K562 (cell line): ENCODE data around the gene TMEM45B. TPM values are rescaled to one million over a fixed set of nuclear protein-coding genes. Genes with fewer than 3 reads are reported as not detected.

Experiments
- ATAC-seq: fragments of 200-7000 bp; cut with Tn5 transposase; 3 replicates; pipeline ENCODE4 v1.9.1; 2020; ENCODE audit warnings: moderate library complexity
- BruUV-seq: library from RNA; stranded (reverse); fragments of 400-500 nt; replicated peaks from 2 replicates; lab custom pipeline; 2021; lab: Mats Ljungman, UMichigan
- CTCF ChIA-PET: fragments of 300-600 bp; formaldehyde crosslinking; extraction: SDS; loops from one replicate; lab custom pipeline; 2021; ENCODE audit warnings: low intra/inter-chr PET ratio; lab: Yijun Ruan, JAX
- POLR2A ChIA-PET: fragments of 300-600, 350-650 bp; sonication (Branson Sonifier 250); formaldehyde crosslinking; extraction: SDS; loops from one replicate; lab custom pipeline; 2021; ENCODE audit warnings: antibody characterized with exemption, inconsistent platforms; lab: Yijun Ruan, JAX
- DNase-seq, 4 experiments: peaks; one replicate each; pipeline versions ENCODE4 v3.0.0 to v3.0.0-alpha.2; 2011 to 2018; ENCODE audit warnings: low spot score in 3 of 4, mixed read lengths in 3 of 4; ENCODE audit errors: extremely low read depth in 1 of 4
- FAIRE-seq: peaks from 2 replicates; lab custom pipeline; 2011; peaks lifted over from hg19 to GRCh38; lab: Jason Lieb, UNC
- H2AFZ ChIP-seq: 2 replicates; pipeline ENCODE4 v1.6.0; 2011; ENCODE audit warnings: low read depth, low read length, control low read depth, inconsistent platforms
- H3K27ac ChIP-seq: fragments of 200-600 bp; 3 replicates; pipeline ENCODE4 v1.8.0; 2011; ENCODE audit warnings: low read depth, mild to moderate bottlenecking, control low read depth, inconsistent platforms, low read length, moderate library complexity, mixed read lengths; ENCODE audit errors: extremely low read depth
- H3K27me3 ChIP-seq, 2 experiments: fragments of 300-600 bp in 1 of 2; 2 replicates in 1 of 2; 3 replicates in 1 of 2; pipeline versions ENCODE4 v1.6.0 to v1.8.0; 2011; ENCODE audit warnings: inconsistent platforms in 2 of 2, low read length in 2 of 2, mild to moderate bottlenecking in 1 of 2, mixed read lengths in 1 of 2, moderate library complexity in 1 of 2; ENCODE audit not compliant: control insufficient read depth in 2 of 2, insufficient read depth in 2 of 2
- H3K36me3 ChIP-seq: fragments of 300-600 bp; 3 replicates; pipeline ENCODE4 v1.8.0; 2011; ENCODE audit warnings: mild to moderate bottlenecking, low read length, inconsistent platforms; ENCODE audit not compliant: control insufficient read depth, insufficient read depth
- H3K4me1 ChIP-seq, 2 experiments: fragments of 200-600 bp in 1 of 2; replicated peaks in 1 of 2; 2 replicates in 1 of 2; 3 replicates in 1 of 2; pipeline versions ENCODE4 v1.5.1 to v1.8.0; 2011; ENCODE audit warnings: inconsistent platforms in 2 of 2, low read length in 2 of 2, mild to moderate bottlenecking in 1 of 2, mixed read lengths in 1 of 2, moderate library complexity in 1 of 2; ENCODE audit not compliant: control insufficient read depth in 2 of 2, insufficient read depth in 2 of 2
- H3K4me2 ChIP-seq: 2 replicates; pipeline ENCODE4 v1.6.1; 2011; ENCODE audit warnings: low read length, control low read depth, inconsistent platforms, mixed read lengths; ENCODE audit not compliant: insufficient read depth
- H3K4me3 ChIP-seq: fragments of 200-600 bp; sonication (generic), shearing (Covaris generic); 2 replicates; pipeline ENCODE4 v1.5.1; 2016; ENCODE audit warnings: control low read depth, inconsistent platforms
- H3K79me2 ChIP-seq: fragments of 200-600 bp; 3 replicates; pipeline ENCODE4 v1.8.0; 2011; ENCODE audit warnings: low read length, inconsistent platforms; ENCODE audit not compliant: control insufficient read depth, insufficient read depth
- H3K9ac ChIP-seq, 2 experiments: 2 replicates each; pipeline versions ENCODE4 v1.6.0 to v1.6.1; 2011; ENCODE audit warnings: low read depth in 2 of 2, low read length in 2 of 2, control low read depth in 1 of 2, inconsistent platforms in 1 of 2, mild to moderate bottlenecking in 1 of 2, mixed read lengths in 1 of 2; ENCODE audit not compliant: insufficient read depth in 1 of 2
- H3K9me1 ChIP-seq: one replicate; pipeline ENCODE4 v1.6.0; 2011; ENCODE audit warnings: inconsistent platforms, mild to moderate bottlenecking, low read length, moderate library complexity; ENCODE audit not compliant: control insufficient read depth, insufficient read depth
- H3K9me3 ChIP-seq: replicated peaks from 2 replicates; pipeline ENCODE4 v1.5.1; 2011; ENCODE audit warnings: low read depth, low read length, inconsistent platforms; ENCODE audit not compliant: control insufficient read depth, insufficient read depth
- H4K20me1 ChIP-seq: replicated peaks from 2 replicates; pipeline ENCODE4 v1.6.1; 2011; ENCODE audit warnings: low read length, inconsistent platforms, mixed read lengths; ENCODE audit not compliant: control insufficient read depth, insufficient read depth
- CCAR2 ChIP-seq: fragments of 200-400 bp; formaldehyde crosslinking; IDR thresholded peaks from 2 replicates; pipeline ENCODE4 v1.6.1; 2017; ENCODE audit warnings: mild to moderate bottlenecking, low read depth, low read length
- EP300 ChIP-seq: IDR thresholded peaks from 2 replicates; pipeline ENCODE4 v1.6.1; 2012; ENCODE audit warnings: low read length, improper control_type of control experiment
- GMEB1 ChIP-seq: fragments of 250-450 bp; sonication (Bioruptor Pico); IDR thresholded peaks from 2 replicates; pipeline ENCODE4 v1.4.0; 2020; ENCODE audit warnings: mild to moderate bottlenecking
- HMG20A ChIP-seq: fragments of 450-650 bp; formaldehyde crosslinking; conservative IDR thresholded peaks from 2 replicates; pipeline ENCODE4 v1.4.0; 2020; ENCODE audit warnings: mild to moderate bottlenecking, mixed read lengths
- HMGN3 ChIP-seq: IDR thresholded peaks from 2 replicates; pipeline ENCODE4 v1.6.1; 2011; ENCODE audit warnings: borderline replicate concordance, low read depth, mild to moderate bottlenecking, mixed read lengths, low read length; ENCODE audit not compliant: insufficient read length; ENCODE audit errors: extremely low read depth
- IRF9 ChIP-seq: fragments of 450-650 bp; IDR thresholded peaks from 2 replicates; pipeline ENCODE4 v1.6.1; 2016; ENCODE audit warnings: missing biosample characterization, missing genetic modification characterization
- JUND ChIP-seq, 2 experiments: IDR thresholded peaks; 2 replicates in 1 of 2; 3 replicates in 1 of 2; pipeline ENCODE4 v1.6.1; 2011; ENCODE audit warnings: borderline replicate concordance in 2 of 2, low read depth in 2 of 2, low read length in 2 of 2, improper control_type of control experiment in 1 of 2, missing biosample characterization in 1 of 2, missing genetic modification characterization in 1 of 2, missing genetic modification reagents in 1 of 2
- MCM3 ChIP-seq: fragments of 450-650 bp; IDR thresholded peaks from 2 replicates; pipeline ENCODE4 v1.6.1; 2016
- MXD1 ChIP-seq: fragments of 250-450 bp; sonication (Bioruptor Pico); IDR thresholded peaks from 2 replicates; pipeline ENCODE4 v1.8.0; 2021; ENCODE audit warnings: borderline replicate concordance, mild to moderate bottlenecking, moderate library complexity; ENCODE audit not compliant: poor library complexity, severe bottlenecking
- NCOA2 ChIP-seq, 2 experiments: fragments of 450-650 bp; IDR thresholded peaks; 2 replicates each; pipeline ENCODE4 v1.6.1; 2018; ENCODE audit warnings: mild to moderate bottlenecking in 2 of 2, moderate library complexity in 1 of 2; ENCODE audit not compliant: partially characterized antibody in 2 of 2
- SMAD2 ChIP-seq: fragments of 150-350 bp; IDR thresholded peaks from 2 replicates; pipeline ENCODE4 v1.6.1; 2014; ENCODE audit warnings: low read depth, mild to moderate bottlenecking, low read length
- TCF15 ChIP-seq: fragments of 250-450 bp; sonication (Bioruptor Pico); IDR thresholded peaks from 2 replicates; pipeline ENCODE4 v1.8.0; 2022; ENCODE audit warnings: moderate library complexity, mild to moderate bottlenecking, inconsistent platforms
- THRA ChIP-seq: fragments of 450-650 bp; IDR thresholded peaks from 2 replicates; pipeline ENCODE4 v1.6.1; 2017; ENCODE audit warnings: mild to moderate bottlenecking, moderate library complexity
- ZNF140 ChIP-seq: fragments of 250-450 bp; sonication (Bioruptor Pico); IDR thresholded peaks from 2 replicates; pipeline ENCODE4 v1.8.0; 2021; ENCODE audit warnings: moderate library complexity, mild to moderate bottlenecking, inconsistent platforms
- ZNF175 ChIP-seq: fragments of 200-800 bp; sonication (Bioruptor generic); IDR thresholded peaks from 2 replicates; pipeline ENCODE4 v1.6.1; 2016; ENCODE audit warnings: low read depth, mild to moderate bottlenecking, missing genetic modification characterization, missing compliant biosample characterization
- ZNF212 ChIP-seq: fragments of 450-650 bp; formaldehyde crosslinking; IDR thresholded peaks from 2 replicates; pipeline ENCODE4 v1.4.0; 2020; ENCODE audit warnings: mild to moderate bottlenecking
- ZNF57 ChIP-seq: fragments of 450-650 bp; formaldehyde crosslinking; IDR thresholded peaks from 2 replicates; pipeline ENCODE4 v1.4.0; 2020; ENCODE audit warnings: mild to moderate bottlenecking, moderate library complexity
- WGBS: fragments of 100-300 bp; shearing (Covaris generic); methylation state at CpG from one replicate; pipeline ENCODE4 v1.1.6; 2016; ENCODE audit warnings: low coverage, mixed read lengths; ENCODE audit not compliant: insufficient coverage; ENCODE audit errors: missing lambda C conversion rate; 5-methylcytosine and 5-hydroxymethylcytosine counted together
- in situ Hi-C: fragments of 300-500 bp; cut with MboI; formaldehyde crosslinking; loops from 4 replicates; pipeline ENCODE4 v1.15.0; 2018; ENCODE audit warnings: inconsistent platforms, mixed read lengths
- intact Hi-C: fragments of 100-400 bp; cut with micrococcal nuclease; formaldehyde crosslinking; loops from 2 replicates; pipeline ENCODE4 v1.14.2; 2022
- polyA plus RNA-seq, 8 experiments: library from polyadenylated mRNA; depleted of rRNA in 4 of 8; stranded (reverse) in 5 of 8; unstranded in 3 of 8; fragments of >200 nt; fragmentation: Nextera tagmentation in 2 of 8; fragmentation: Illumina TruSeq in 1 of 8; extraction: Ambion mirVana in 2 of 8; extraction: Trizol in 1 of 8; gene quantifications; 2 replicates each; pipeline versions ENCODE4 v1.2.1 to v1.2.3, GENCODE V29; 2011 to 2014; ENCODE audit warnings: inconsistent platforms in 1 of 8, missing spikeins in 1 of 8
- total RNA-seq, 7 experiments: library from RNA; depleted of rRNA in 6 of 7; stranded (reverse); fragments of >200 nt in 6 of 7; fragmentation: Illumina TruSeq in 2 of 7; extraction: Trizol in 2 of 7; gene quantifications; 2 replicates each; pipeline versions ENCODE4 v1.2.1 to v1.2.3, GENCODE V29; 2011 to 2021; ENCODE audit warnings: low replicate concordance in 1 of 7

Gene TMEM45B
- total and polyA plus RNA-seq, 9 of the 15 experiments (the other 6 are each of a cell fraction or from before 2014, with no cell fraction given), result 0.07 TPM; not detected in 8

- TF ChIP-seq HMGN3, result no peak
- TF ChIP-seq ZNF140 (CRISPR knock-in tag), result no peak
- TF ChIP-seq CCAR2, result no peak
These were observed 68.9 kb downstream of the TMEM45B start (continued) for GRCh38 chr11:129884581-129884980.

GRCh38 chr11:129885381-129885780 is 69.7 kb downstream of the TMEM45B start:
- BruUV-seq, result no TSS peak
- no peak overlapping the region for H2AFZ ChIP-seq
- no peaks in the 10 kb centered on the region for H3K27me3 ChIP-seq
- H3K9me1 ChIP-seq, result no peaks in the 10 kb centered on the region
- H3K9me3 ChIP-seq, result no peaks in the 10 kb centered on the region
- no peak overlapping the region for H3K27ac ChIP-seq
- no peak overlapping the region for H3K9ac ChIP-seq
- no peak overlapping the region for H3K4me3 ChIP-seq
- TF ChIP-seq ZNF212, result no peak
- no peak for TF ChIP-seq GMEB1 (CRISPR knock-in tag)
- no peak for TF ChIP-seq HMG20A
- TF ChIP-seq EP300, result no peak
- no peak for TF ChIP-seq SMAD2
- TF ChIP-seq NCOA2 (IDR thresholded peaks at IDR 0.05; ENCODE audit: partially characterized antibody in 2 of 2), result no peak
- no peak for TF ChIP-seq MCM3
- TF ChIP-seq TCF15 (CRISPR knock-in tag), result no peak
- TF ChIP-seq THRA, result no peak
- no peak for TF ChIP-seq MXD1 (CRISPR knock-in tag)
- TF ChIP-seq IRF9 (tag), result no peak
- TF ChIP-seq ZNF175, result no peak
- TF ChIP-seq ZNF57 (CRISPR knock-in tag), result no peak
- no peak for TF ChIP-seq JUND (IDR thresholded peaks at IDR 0.05; ENCODE audit: borderline replicate concordance, low read depth, low read length)
- no peak for TF ChIP-seq JUND (tag; IDR thresholded peaks at IDR 0.05; ENCODE audit: borderline replicate concordance, low read depth, low read length)
- intact Hi-C loops, result no loop called here
- H3K36me3 ChIP-seq, result peaks cover 99% of the 10 kb centered on the region
- H4K20me1 ChIP-seq, result no peaks in the 10 kb centered on the region
- in situ Hi-C loops, result no loop called here
- H3K4me2 ChIP-seq, result no peak overlapping the region
- DNase-seq (no peak), ATAC-seq (no peak), FAIRE-seq (no peak)
- H3K79me2 ChIP-seq, result no peaks in the 10 kb centered on the region
- CTCF ChIA-PET, result no interaction called here
- POLR2A ChIA-PET, result interaction anchor here (1.2 kb wide), 1 partner anchor 9 kb away, joined by 3 read pairs; no protein-coding TSS in a partner anchor
- no peaks in the 10 kb centered on the region for H3K4me1 ChIP-seq
- 92% methylated on average over 9 of the region's 12 CpGs for WGBS
